GM10266 (cell line): ENCODE results near the gene KCNIP4.

Experiments
- DNase-seq: peaks from one replicate; pipeline ENCODE4 v3.0.0; 2012; ENCODE audit errors: extremely low spot score
- TF ChIP-seq, protein P1 (sequence below): IDR thresholded peaks from 2 replicates; pipeline ENCODE4 v1.5.1; 2012; ENCODE audit warnings: mild to moderate bottlenecking, low read depth; ENCODE audit not compliant: control insufficient read depth, insufficient read depth; ENCODE audit errors: missing control alignments

Gene KCNIP4

DNA sequence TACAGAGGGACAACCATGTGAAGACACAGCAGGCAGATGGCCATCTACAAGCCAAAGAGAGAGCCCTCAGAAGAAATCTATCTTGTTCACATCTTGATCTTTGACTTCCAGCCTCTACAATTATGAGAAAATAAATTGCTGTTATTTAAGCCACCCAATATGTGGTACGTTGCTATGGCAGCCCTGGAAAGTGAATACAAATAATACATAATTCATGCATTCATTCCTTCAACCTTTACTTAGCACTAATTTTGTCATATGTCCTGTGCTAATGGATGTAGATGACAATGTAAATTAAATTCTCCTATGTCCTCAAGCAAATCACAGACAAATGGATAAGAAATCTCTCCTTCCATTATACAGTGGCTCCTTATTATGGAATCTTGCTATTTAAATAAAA lies 886.7 kb downstream of the KCNIP4 start:
- TF ChIP-seq, protein P1, sequence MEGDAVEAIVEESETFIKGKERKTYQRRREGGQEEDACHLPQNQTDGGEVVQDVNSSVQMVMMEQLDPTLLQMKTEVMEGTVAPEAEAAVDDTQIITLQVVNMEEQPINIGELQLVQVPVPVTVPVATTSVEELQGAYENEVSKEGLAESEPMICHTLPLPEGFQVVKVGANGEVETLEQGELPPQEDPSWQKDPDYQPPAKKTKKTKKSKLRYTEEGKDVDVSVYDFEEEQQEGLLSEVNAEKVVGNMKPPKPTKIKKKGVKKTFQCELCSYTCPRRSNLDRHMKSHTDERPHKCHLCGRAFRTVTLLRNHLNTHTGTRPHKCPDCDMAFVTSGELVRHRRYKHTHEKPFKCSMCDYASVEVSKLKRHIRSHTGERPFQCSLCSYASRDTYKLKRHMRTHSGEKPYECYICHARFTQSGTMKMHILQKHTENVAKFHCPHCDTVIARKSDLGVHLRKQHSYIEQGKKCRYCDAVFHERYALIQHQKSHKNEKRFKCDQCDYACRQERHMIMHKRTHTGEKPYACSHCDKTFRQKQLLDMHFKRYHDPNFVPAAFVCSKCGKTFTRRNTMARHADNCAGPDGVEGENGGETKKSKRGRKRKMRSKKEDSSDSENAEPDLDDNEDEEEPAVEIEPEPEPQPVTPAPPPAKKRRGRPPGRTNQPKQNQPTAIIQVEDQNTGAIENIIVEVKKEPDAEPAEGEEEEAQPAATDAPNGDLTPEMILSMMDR = no peak
- no peak for DNase-seq

DNA sequence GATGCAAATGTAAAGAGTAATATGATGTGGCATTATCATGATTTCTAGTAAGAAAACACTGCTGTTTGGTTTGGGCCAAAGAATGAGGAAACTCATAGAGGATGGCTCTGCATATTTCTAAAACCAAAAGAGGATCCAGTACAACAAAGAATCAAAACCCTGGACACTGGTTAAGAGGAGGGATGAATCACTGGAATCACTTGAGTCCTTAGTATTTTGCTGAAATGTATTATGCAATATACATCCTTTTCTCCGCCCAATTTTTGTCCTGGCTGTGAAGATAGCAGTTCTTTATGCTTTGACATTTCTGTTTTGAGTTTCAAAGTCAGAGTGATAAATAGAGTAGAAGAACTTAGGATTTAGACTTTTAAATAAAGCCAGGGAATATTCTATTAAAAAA lies 902.4 kb downstream of the KCNIP4 start:
- TF ChIP-seq, protein P1 = no peak
- DNase-seq = no peak

DNA sequence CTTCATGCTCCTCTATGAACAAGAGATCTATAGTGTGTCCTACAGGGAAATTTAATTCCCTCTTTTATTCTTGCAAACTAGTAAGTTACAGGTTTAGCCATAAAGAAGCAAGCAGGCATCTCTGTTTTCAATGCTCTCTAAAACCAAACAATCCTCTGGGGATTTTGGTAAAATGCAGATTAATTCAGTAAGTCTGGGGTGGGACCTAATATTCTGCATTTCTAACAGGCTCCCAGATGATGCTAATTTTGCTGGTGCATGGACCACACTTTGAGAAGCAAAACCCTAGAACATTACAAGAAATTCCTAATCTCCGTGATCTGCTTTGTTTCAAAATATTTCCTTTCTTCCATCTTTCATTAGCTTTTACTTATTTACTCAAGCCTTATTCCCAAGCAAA lies 903.5 kb downstream of the KCNIP4 start:
- DNase-seq = no peak
- TF ChIP-seq, protein P1 = no peak

DNA sequence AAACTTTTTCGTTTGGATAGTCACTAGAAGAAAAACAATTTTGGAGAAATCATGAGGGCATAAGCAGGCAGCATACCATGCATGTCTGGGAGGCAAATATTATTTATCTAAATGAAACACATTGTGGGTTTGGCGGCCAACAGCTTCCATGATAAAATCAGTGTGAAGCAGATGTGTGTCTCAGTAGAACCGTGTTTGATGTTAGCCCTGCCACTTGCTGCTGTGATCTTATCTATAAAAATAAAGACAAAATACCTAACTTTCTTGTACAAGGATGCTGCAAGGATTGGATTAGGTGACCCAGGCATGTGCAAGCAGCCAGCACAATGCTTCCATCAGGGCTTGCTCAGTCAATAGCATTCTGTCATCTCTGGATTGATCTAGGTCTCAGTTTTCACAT lies 906.9 kb downstream of the KCNIP4 start:
- no peak for DNase-seq
- TF ChIP-seq, protein P1 = no peak

DNA sequence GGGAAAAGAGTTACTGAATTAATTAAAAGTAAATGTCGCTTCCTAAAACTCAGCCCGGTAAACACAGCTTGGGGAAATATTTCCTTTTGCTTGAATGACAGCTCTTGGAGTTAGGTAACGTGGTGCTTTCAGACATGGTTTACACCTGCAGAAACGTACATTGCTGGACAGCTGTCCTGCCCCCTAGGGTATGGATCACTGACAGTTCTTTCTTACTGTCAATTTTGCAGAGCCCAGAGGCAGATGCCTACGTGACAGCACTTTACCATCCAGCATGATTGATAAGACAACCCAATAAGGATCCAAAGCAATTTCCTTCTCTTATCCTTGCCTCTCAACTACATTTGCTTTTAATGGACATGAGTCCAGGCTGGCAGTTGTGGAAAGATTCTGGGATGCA lies 913.8 kb downstream of the KCNIP4 start:
- no peak for DNase-seq

DNA sequence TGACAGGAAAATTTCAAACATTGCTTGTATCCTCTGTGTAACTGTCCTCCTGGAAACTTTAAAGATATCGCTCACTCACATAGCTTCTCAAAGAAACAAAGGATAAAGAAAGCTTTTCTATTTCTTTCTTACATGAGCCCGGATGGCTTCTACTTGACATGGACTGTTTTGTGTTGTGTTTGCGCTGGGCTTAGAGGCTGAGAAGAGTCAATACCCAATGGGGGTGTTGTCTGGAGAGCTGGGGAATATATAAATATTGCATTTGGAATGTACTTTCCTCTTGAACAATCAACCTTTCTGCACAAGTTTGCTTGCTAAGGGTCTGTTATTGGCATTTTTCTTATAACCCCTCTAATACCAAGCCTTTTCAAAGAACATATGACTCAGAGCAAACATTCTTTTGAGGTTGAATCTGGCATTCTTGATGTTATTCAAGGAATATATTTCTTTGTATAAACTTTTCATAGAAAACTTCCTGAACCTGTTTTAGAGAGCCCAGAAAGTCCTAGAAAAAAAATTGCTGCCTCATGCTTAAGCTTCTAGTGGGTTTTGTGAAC lies 916.4 kb downstream of the KCNIP4 start:
- TF ChIP-seq, protein P1 = no peak
- no peak for DNase-seq

More for the DNA sequence above, 913.8 kb downstream of the KCNIP4 start:
- TF ChIP-seq, protein P1 = no peak

DNA sequence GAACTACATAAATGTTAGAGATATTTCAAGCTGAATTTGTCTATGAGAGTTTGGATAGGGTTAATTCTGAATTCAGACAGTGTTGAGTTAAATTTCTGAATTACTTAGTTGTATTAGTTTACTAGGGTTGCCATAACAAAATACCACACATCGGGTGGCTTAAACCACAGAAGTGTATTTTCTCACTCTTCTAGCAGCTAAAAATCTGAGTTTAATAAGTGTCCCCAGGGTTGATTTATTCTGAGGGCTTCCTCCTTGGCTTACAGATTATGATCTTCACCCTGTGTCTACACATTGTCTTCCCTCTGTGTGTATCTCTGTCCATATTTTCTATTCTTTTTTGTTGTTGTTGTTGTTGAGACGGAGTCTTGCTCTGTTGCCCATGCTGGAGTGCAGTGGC lies 929.8 kb downstream of the KCNIP4 start:
- no peak for DNase-seq
- TF ChIP-seq, protein P1 = no peak
